H9 (cell line): Measurements from ENCODE around the gene DCAF5. TPM values are rescaled to one million over a fixed set of nuclear protein-coding genes. Genes with fewer than 3 reads are reported as not detected.

Source experiments
- DNase-seq: peaks from one replicate; pipeline ENCODE4 v3.0.0-alpha.2; 2017
- H2AFZ ChIP-seq: one replicate; pipeline ENCODE4 v1.6.1; 2013; ENCODE audit warnings: mild to moderate bottlenecking, low read length, control low read depth, moderate library complexity
- H2AK5ac ChIP-seq: 2 replicates; pipeline ENCODE4 v1.6.1; 2013; ENCODE audit warnings: low read length, control low read depth, mixed read lengths; ENCODE audit not compliant: insufficient read length
- H2BK120ac ChIP-seq: one replicate; pipeline ENCODE4 v1.6.1; 2013; ENCODE audit warnings: low read depth, mild to moderate bottlenecking, low read length, control low read depth, inconsistent platforms; ENCODE audit not compliant: poor library complexity, severe bottlenecking
- H2BK12ac ChIP-seq: 2 replicates; pipeline ENCODE4 v1.6.1; 2013; ENCODE audit warnings: low read length, control low read depth, mixed read lengths, low read depth; ENCODE audit not compliant: insufficient read length
- H2BK15ac ChIP-seq: 2 replicates; pipeline ENCODE4 v1.6.1; 2013; ENCODE audit warnings: low read depth, low read length, control low read depth
- H2BK20ac ChIP-seq: one replicate; pipeline ENCODE4 v1.6.1; 2013; ENCODE audit warnings: low read depth, mild to moderate bottlenecking, low read length, control low read depth, inconsistent platforms; ENCODE audit not compliant: poor library complexity, severe bottlenecking
- H2BK5ac ChIP-seq: 2 replicates; pipeline ENCODE4 v1.6.1; 2013; ENCODE audit warnings: low read length, control low read depth, mixed read lengths; ENCODE audit not compliant: insufficient read length
- H3K14ac ChIP-seq: 2 replicates; pipeline ENCODE4 v1.6.1; 2013; ENCODE audit warnings: low read length, control low read depth; ENCODE audit not compliant: insufficient read depth
- H3K18ac ChIP-seq: 2 replicates; pipeline ENCODE4 v1.6.1; 2013; ENCODE audit warnings: low read depth, mild to moderate bottlenecking, mixed read lengths, low read length, control low read depth; ENCODE audit not compliant: insufficient read length
- H3K23ac ChIP-seq: 2 replicates; pipeline ENCODE4 v1.6.1; 2013; ENCODE audit warnings: low read length, control low read depth, mixed read lengths, low read depth; ENCODE audit not compliant: insufficient read length
- H3K23me2 ChIP-seq: 2 replicates; pipeline ENCODE4 v1.6.1; 2013; ENCODE audit warnings: low read depth, mild to moderate bottlenecking, mixed read lengths, low read length, control low read depth; ENCODE audit not compliant: insufficient read length, poor library complexity, severe bottlenecking
- H3K27ac ChIP-seq: 2 replicates; pipeline ENCODE4 v1.5.1; 2013; ENCODE audit warnings: low read length, control low read depth, mixed read lengths, low read depth; ENCODE audit not compliant: insufficient read length
- H3K27me3 ChIP-seq: 2 replicates; pipeline ENCODE4 v1.6.1; 2013; ENCODE audit warnings: low read length, control low read depth, inconsistent platforms; ENCODE audit not compliant: insufficient read depth
- H3K4ac ChIP-seq: 2 replicates; pipeline ENCODE4 v1.6.1; 2013; ENCODE audit warnings: low read depth, mild to moderate bottlenecking, control low read depth, inconsistent platforms, low read length, moderate library complexity
- H3K4me1 ChIP-seq: 2 replicates; pipeline ENCODE4 v1.6.1; 2013; ENCODE audit warnings: low read length, control low read depth, inconsistent platforms; ENCODE audit not compliant: insufficient read depth
- H3K4me2 ChIP-seq: 2 replicates; pipeline ENCODE4 v1.6.1; 2013; ENCODE audit warnings: low read length, control low read depth, mixed read lengths; ENCODE audit not compliant: insufficient read length, insufficient read depth
- H3K56ac ChIP-seq: 2 replicates; pipeline ENCODE4 v1.6.1; 2013; ENCODE audit warnings: low read depth, mild to moderate bottlenecking, mixed read lengths, low read length, control low read depth; ENCODE audit not compliant: insufficient read length
- H3K79me1 ChIP-seq: 2 replicates; pipeline ENCODE4 v1.6.1; 2013; ENCODE audit warnings: low read depth, mild to moderate bottlenecking, moderate library complexity, low read length, control low read depth, inconsistent platforms; ENCODE audit not compliant: insufficient read depth, poor library complexity, severe bottlenecking
- H3K79me2 ChIP-seq: 2 replicates; pipeline ENCODE4 v1.6.1; 2013; ENCODE audit warnings: low read length, control low read depth, inconsistent platforms; ENCODE audit not compliant: insufficient read depth
- H3K9ac ChIP-seq: 2 replicates; pipeline ENCODE4 v1.6.1; 2013; ENCODE audit warnings: low read length, control low read depth, mixed read lengths; ENCODE audit not compliant: insufficient read length; ENCODE audit errors: extremely low read depth
- H3K9me3 ChIP-seq: one replicate; pipeline ENCODE4 v1.6.1; 2013; ENCODE audit warnings: low read depth, low read length, inconsistent platforms; ENCODE audit not compliant: control insufficient read depth
- H3T11ph ChIP-seq: one replicate; pipeline ENCODE4 v1.6.1; 2013; ENCODE audit warnings: mild to moderate bottlenecking, low read length, control low read depth, inconsistent platforms
- H4K20me1 ChIP-seq: one replicate; pipeline ENCODE4 v1.6.1; 2013; ENCODE audit not compliant: control insufficient read depth, insufficient read length, insufficient read depth
- H4K5ac ChIP-seq: 2 replicates; pipeline ENCODE4 v1.6.1; 2013; ENCODE audit warnings: low read depth, mild to moderate bottlenecking, mixed read lengths, low read length, control low read depth; ENCODE audit not compliant: insufficient read length
- H4K8ac ChIP-seq: replicated peaks from 2 replicates; pipeline ENCODE4 v1.6.1; 2013; ENCODE audit warnings: low read length, control low read depth, mixed read lengths, low read depth; ENCODE audit not compliant: insufficient read length
- H4K91ac ChIP-seq: 2 replicates; pipeline ENCODE4 v1.6.1; 2013; ENCODE audit warnings: low read depth, mild to moderate bottlenecking, moderate library complexity, mixed read lengths, low read length, control low read depth; ENCODE audit not compliant: insufficient read length
- H3K27ac Mint-ChIP-seq, 3 experiments: 2 replicates in 2 of 3; 3 replicates in 1 of 3; pipeline ENCODE4 v1.8.0; 2020 to 2021; ENCODE audit warnings: mixed read lengths in 3 of 3, mild to moderate bottlenecking in 1 of 3, moderate library complexity in 1 of 3
- H3K27me3 Mint-ChIP-seq: 2 replicates; pipeline ENCODE4 v1.8.0; 2021; ENCODE audit warnings: low read depth, mild to moderate bottlenecking, moderate library complexity, mixed read lengths
- H3K36me3 Mint-ChIP-seq, 3 experiments: 2 replicates in 2 of 3; 3 replicates in 1 of 3; pipeline ENCODE4 v1.8.0; 2020 to 2021; ENCODE audit warnings: low read depth in 3 of 3, mixed read lengths in 3 of 3; ENCODE audit not compliant: insufficient read depth in 1 of 3
- H3K4me1 Mint-ChIP-seq, 2 experiments: 2 replicates each; pipeline ENCODE4 v1.8.0; 2020; ENCODE audit warnings: mixed read lengths in 2 of 2
- H3K4me3 Mint-ChIP-seq, 2 experiments: 2 replicates in 1 of 2; 3 replicates in 1 of 2; pipeline ENCODE4 v1.8.0; 2020 to 2021; ENCODE audit warnings: mild to moderate bottlenecking in 2 of 2, mixed read lengths in 2 of 2, moderate library complexity in 1 of 2
- H3K9me3 Mint-ChIP-seq, 2 experiments: 2 replicates in 1 of 2; 3 replicates in 1 of 2; pipeline ENCODE4 v1.8.0; 2020; ENCODE audit warnings: mild to moderate bottlenecking in 2 of 2, mixed read lengths in 2 of 2, moderate library complexity in 1 of 2
- WGBS: extraction: QIAGEN DNeasy Blood & Tissue Kit; methylation state at CpG from one replicate; pipeline ENCODE4 v1.1.7; 2013; ENCODE audit warnings: missing lambda C conversion rate, low lambda C conversion rate, mixed read lengths; ENCODE audit not compliant: insufficient read length; ENCODE audit errors: extremely low coverage; 5-methylcytosine and 5-hydroxymethylcytosine counted together
- total RNA-seq: library from RNA; stranded (reverse); gene quantifications from 2 replicates; pipeline ENCODE4 v1.2.1, GENCODE V29; 2021
- TF ChIP-seq, protein P1 (sequence below): fragments of 200-600 bp; sonication (generic); conservative IDR thresholded peaks from 3 replicates; pipeline ENCODE4 v1.8.0; 2021; ENCODE audit warnings: antibody characterized with exemption, mild to moderate bottlenecking

The DCAF5 gene
- total RNA-seq, 1 experiment from 2014 or later = 31.4 TPM

DNA sequence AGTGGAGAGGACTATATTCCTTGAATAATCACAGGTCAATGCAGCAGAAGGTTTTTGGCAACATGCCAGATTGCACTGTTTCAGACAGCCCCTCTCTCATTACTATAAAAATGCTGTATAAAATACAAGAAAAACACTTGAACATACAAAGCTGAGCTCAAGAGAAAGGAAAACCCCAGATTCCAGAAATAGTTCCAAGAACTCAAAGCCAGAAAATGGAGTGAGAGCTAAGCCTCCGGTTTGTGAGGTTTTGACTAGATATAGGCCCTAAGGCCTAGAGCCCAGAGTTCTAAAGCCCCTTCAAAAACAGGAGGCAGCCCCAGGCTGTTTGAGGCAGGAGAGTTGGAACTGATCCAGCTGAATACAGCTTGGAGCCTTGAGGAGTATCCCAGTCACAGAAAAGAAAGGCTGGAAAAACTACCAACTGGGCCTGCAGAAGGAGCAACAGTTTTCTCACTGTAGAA, 144.5 kb downstream of the DCAF5 start:
- Mint-ChIP-seq H3K4me1 (peaks cover 19 to 22% of the 10 kb centered on the region in 2 experiments), H3K36me3 (no peaks in the 10 kb centered on the region; a peak in 1 of 7 replicates), H3K4me3 (no peak overlapping the region), H3K27ac (no peak overlapping the region), H3K9me3 (no peaks in the 10 kb centered on the region), H3K27me3 (peaks cover 2% of the 10 kb centered on the region; the same call in 1 of the 2 replicates)
- no peaks in the 10 kb centered on the region for H3K9me3 ChIP-seq
- no peaks in the 10 kb centered on the region for H3K27me3 ChIP-seq
- H4K91ac ChIP-seq = no peak overlapping the region
- H4K20me1 ChIP-seq = no peaks in the 10 kb centered on the region
- DNase-seq = no peak
- no peak overlapping the region for H3K4me2 ChIP-seq
- no peak overlapping the region for H3K18ac ChIP-seq
- H3T11ph ChIP-seq = no peak overlapping the region
- H3K23me2 ChIP-seq = no peaks in the 10 kb centered on the region
- H2BK5ac ChIP-seq = no peak overlapping the region
- H2AK5ac ChIP-seq = no peak overlapping the region
- no peak overlapping the region for H4K8ac ChIP-seq
- TF ChIP-seq, protein P1, sequence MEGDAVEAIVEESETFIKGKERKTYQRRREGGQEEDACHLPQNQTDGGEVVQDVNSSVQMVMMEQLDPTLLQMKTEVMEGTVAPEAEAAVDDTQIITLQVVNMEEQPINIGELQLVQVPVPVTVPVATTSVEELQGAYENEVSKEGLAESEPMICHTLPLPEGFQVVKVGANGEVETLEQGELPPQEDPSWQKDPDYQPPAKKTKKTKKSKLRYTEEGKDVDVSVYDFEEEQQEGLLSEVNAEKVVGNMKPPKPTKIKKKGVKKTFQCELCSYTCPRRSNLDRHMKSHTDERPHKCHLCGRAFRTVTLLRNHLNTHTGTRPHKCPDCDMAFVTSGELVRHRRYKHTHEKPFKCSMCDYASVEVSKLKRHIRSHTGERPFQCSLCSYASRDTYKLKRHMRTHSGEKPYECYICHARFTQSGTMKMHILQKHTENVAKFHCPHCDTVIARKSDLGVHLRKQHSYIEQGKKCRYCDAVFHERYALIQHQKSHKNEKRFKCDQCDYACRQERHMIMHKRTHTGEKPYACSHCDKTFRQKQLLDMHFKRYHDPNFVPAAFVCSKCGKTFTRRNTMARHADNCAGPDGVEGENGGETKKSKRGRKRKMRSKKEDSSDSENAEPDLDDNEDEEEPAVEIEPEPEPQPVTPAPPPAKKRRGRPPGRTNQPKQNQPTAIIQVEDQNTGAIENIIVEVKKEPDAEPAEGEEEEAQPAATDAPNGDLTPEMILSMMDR = no peak
- peaks cover 1% of the 10 kb centered on the region; the same call in 1 of the 2 replicates for H3K4me1 ChIP-seq
- H2AFZ ChIP-seq = no peak overlapping the region
- no peak overlapping the region for H3K4ac ChIP-seq
- no peak overlapping the region for H3K56ac ChIP-seq
- no peak overlapping the region for H2BK12ac ChIP-seq
- H3K27ac ChIP-seq = no peak overlapping the region
- WGBS = no CpG with 5 or more reads among the region's 1 CpG
- no peak overlapping the region for H3K23ac ChIP-seq
- no peaks in the 10 kb centered on the region for H3K79me1 ChIP-seq
- no peak overlapping the region for H2BK15ac ChIP-seq
- H3K14ac ChIP-seq = no peak overlapping the region
- H2BK120ac ChIP-seq = no peak overlapping the region
- H3K79me2 ChIP-seq = no peaks in the 10 kb centered on the region
- H2BK20ac ChIP-seq = no peak overlapping the region
- no peak overlapping the region for H4K5ac ChIP-seq
- H3K9ac ChIP-seq = no peak overlapping the region
